Measurements from ENCODE around the gene TCAF1.
"Not testable (repeated sequence)": the region's sequence is repeated elsewhere in the genome, so short reads cannot be mapped to it uniquely, and the experiment has no call there.

Gene TCAF1

GRCh38 chr7:143886826-143887477 lies 15.0 kb downstream of the TCAF1 start:
- H3K4me3 ChIP-seq (ENCODE audit: insufficient read depth, low read depth, low read length, poor library complexity, severe bottlenecking), result no peak overlapping the region
- H3K27ac ChIP-seq (ENCODE audit: insufficient read depth, low read length, poor library complexity, severe bottlenecking), result no peak overlapping the region
- peaks cover 10% of the 10 kb centered on the region for H3K4me1 ChIP-seq (ENCODE audit: control insufficient read depth, insufficient read depth, low read length, poor library complexity, severe bottlenecking)
- H3K36me3 ChIP-seq (ENCODE audit: control insufficient read depth, insufficient read depth, low read length), result no peaks in the 10 kb centered on the region
- DNase-seq, result no peak
- no peaks in the 10 kb centered on the region for H3K9me3 ChIP-seq (ENCODE audit: control insufficient read depth, low read length)
- H3K27me3 ChIP-seq (replicated peaks; ENCODE audit: control insufficient read depth, insufficient read depth, low read length, poor library complexity, severe bottlenecking), result peaks cover 19% of the 10 kb centered on the region

DNA sequence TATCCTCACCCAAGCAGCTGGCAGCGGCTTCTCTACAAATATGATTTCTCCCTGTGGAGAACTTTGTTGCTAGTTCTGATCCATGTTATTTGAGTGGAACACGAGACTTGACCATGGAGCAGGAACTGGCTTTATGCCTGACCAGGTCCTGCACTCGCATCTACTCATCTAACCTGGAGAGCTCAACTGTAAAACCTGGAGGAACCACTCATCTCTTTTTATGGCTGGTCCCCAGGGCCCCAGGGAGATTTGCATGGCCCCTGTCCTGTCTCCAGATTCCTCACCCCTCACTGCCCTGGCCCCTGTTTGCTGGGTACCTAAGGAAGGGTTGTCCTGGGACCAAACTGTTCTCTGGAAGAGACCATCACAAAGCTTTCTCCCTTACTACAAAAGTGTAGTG lies 16.0 kb downstream of the TCAF1 start:
- Histone ChIP-seq H3K4me1 (ENCODE audit: control insufficient read depth, insufficient read depth, low read length, poor library complexity, severe bottlenecking) (peaks cover 10% of the 10 kb centered on the region), H3K4me3 (ENCODE audit: insufficient read depth, low read depth, low read length, poor library complexity, severe bottlenecking) (no peak overlapping the region), H3K27ac (ENCODE audit: insufficient read depth, low read length, poor library complexity, severe bottlenecking) (no peak overlapping the region), H3K27me3 (replicated peaks; ENCODE audit: control insufficient read depth, insufficient read depth, low read length, poor library complexity, severe bottlenecking) (peaks cover 19% of the 10 kb centered on the region), H3K9me3 (ENCODE audit: control insufficient read depth, low read length) (no peaks in the 10 kb centered on the region), H3K36me3 (ENCODE audit: control insufficient read depth, insufficient read depth, low read length) (no peaks in the 10 kb centered on the region)
- no peak for DNase-seq

- Histone ChIP-seq H3K27me3 (replicated peaks; ENCODE audit: control insufficient read depth, insufficient read depth, low read length, poor library complexity, severe bottlenecking) (peaks cover 19% of the 10 kb centered on the region), H3K4me1 (ENCODE audit: control insufficient read depth, insufficient read depth, low read length, poor library complexity, severe bottlenecking) (peaks cover 10% of the 10 kb centered on the region), H3K36me3 (ENCODE audit: control insufficient read depth, insufficient read depth, low read length) (no peaks in the 10 kb centered on the region), H3K9me3 (ENCODE audit: control insufficient read depth, low read length) (no peaks in the 10 kb centered on the region), H3K4me3 (ENCODE audit: insufficient read depth, low read depth, low read length, poor library complexity, severe bottlenecking) (no peak overlapping the region), H3K27ac (ENCODE audit: insufficient read depth, low read length, poor library complexity, severe bottlenecking) (no peak overlapping the region)
- no peak for DNase-seq
Measured at GRCh38 chr7:143884969-143885559, 16.9 kb downstream of the TCAF1 start.

DNA sequence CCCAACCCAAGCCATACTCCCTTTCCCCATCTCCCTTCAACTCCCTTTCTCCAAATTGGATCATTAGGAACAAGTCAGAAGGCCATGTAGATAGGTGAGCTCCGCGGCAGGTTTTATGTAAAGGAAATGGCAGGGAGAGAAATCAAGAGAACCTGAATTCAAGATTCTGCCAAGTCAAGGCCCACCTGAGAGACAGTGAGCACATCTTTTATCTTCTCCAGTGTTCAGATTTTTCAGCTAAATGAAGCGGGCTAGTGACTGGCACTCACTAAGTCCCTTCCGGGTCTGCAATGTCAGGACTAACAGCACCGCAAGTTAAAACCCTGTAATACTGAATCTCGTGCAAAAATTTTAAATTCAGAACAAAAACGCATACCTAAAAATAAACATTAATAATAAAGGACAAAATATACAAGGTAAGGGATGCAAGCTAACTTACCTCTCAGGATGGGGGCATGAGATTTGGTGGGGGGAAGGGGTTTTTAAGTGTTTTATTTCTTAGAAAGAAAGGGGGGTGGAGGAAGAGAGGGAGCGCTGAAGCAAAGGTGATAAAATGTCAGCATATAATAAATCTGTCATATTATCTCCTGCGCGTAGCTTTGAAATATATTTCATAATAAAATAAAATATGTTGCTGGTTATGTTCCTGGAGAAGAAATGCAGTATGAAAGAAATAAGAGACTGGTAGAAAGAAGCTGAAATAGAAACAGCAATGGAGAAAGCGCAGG lies 17.6 kb downstream of the TCAF1 start:
- H3K27ac ChIP-seq (ENCODE audit: insufficient read depth, low read length, poor library complexity, severe bottlenecking), result no peak overlapping the region
- no peaks in the 10 kb centered on the region for H3K36me3 ChIP-seq (ENCODE audit: control insufficient read depth, insufficient read depth, low read length)
- no peaks in the 10 kb centered on the region for H3K9me3 ChIP-seq (ENCODE audit: control insufficient read depth, low read length)
- no peak overlapping the region for H3K4me3 ChIP-seq (ENCODE audit: insufficient read depth, low read depth, low read length, poor library complexity, severe bottlenecking)
- H3K27me3 ChIP-seq (replicated peaks; ENCODE audit: control insufficient read depth, insufficient read depth, low read length, poor library complexity, severe bottlenecking), result peaks cover 19% of the 10 kb centered on the region
- H3K4me1 ChIP-seq (ENCODE audit: control insufficient read depth, insufficient read depth, low read length, poor library complexity, severe bottlenecking), result peaks cover 10% of the 10 kb centered on the region
- no peak for DNase-seq

DNA sequence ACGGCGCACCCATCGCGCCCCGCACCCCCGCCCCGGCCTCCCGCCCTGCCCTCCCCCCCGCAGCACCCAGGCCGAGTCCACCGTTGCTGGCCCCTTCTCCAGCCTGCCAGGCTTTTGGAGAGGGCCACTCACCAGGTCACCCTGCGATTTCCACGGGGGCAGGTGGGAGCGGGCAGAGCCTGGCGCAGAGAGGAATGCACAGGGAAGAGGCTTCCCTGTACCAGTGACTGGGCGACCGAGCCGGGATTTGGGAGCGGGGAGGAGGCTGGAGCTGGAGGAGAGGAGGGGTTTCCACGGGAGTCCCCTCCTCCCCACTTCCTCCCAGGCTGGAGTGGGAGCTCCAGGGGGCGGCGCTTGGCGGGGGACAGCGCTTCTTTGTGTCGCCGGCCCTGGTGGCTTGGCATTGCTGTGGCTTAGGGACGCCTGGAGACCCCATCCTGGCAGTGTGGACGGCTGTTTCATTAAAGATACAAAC lies 19.3 kb downstream of the TCAF1 start:
- no peak for DNase-seq
- peaks cover 10% of the 10 kb centered on the region for H3K4me1 ChIP-seq (ENCODE audit: control insufficient read depth, insufficient read depth, low read length, poor library complexity, severe bottlenecking)
- no peaks in the 10 kb centered on the region for H3K9me3 ChIP-seq (ENCODE audit: control insufficient read depth, low read length)
- H3K36me3 ChIP-seq (ENCODE audit: control insufficient read depth, insufficient read depth, low read length), result no peaks in the 10 kb centered on the region
- no peak overlapping the region for H3K4me3 ChIP-seq (ENCODE audit: insufficient read depth, low read depth, low read length, poor library complexity, severe bottlenecking)
- peaks cover 19% of the 10 kb centered on the region for H3K27me3 ChIP-seq (replicated peaks; ENCODE audit: control insufficient read depth, insufficient read depth, low read length, poor library complexity, severe bottlenecking)
- H3K27ac ChIP-seq (ENCODE audit: insufficient read depth, low read length, poor library complexity, severe bottlenecking), result no peak overlapping the region

- Histone ChIP-seq H3K27me3 (replicated peaks; ENCODE audit: control insufficient read depth, insufficient read depth, low read length, poor library complexity, severe bottlenecking) (peaks cover 19% of the 10 kb centered on the region), H3K4me1 (ENCODE audit: control insufficient read depth, insufficient read depth, low read length, poor library complexity, severe bottlenecking) (peaks cover 10% of the 10 kb centered on the region), H3K9me3 (ENCODE audit: control insufficient read depth, low read length) (no peaks in the 10 kb centered on the region), H3K27ac (ENCODE audit: insufficient read depth, low read length, poor library complexity, severe bottlenecking) (no peak overlapping the region), H3K4me3 (ENCODE audit: insufficient read depth, low read depth, low read length, poor library complexity, severe bottlenecking) (no peak overlapping the region), H3K36me3 (ENCODE audit: control insufficient read depth, insufficient read depth, low read length) (no peaks in the 10 kb centered on the region)
- no peak for DNase-seq
Measured at GRCh38 chr7:143882020-143882603, 19.9 kb downstream of the TCAF1 start.

DNA sequence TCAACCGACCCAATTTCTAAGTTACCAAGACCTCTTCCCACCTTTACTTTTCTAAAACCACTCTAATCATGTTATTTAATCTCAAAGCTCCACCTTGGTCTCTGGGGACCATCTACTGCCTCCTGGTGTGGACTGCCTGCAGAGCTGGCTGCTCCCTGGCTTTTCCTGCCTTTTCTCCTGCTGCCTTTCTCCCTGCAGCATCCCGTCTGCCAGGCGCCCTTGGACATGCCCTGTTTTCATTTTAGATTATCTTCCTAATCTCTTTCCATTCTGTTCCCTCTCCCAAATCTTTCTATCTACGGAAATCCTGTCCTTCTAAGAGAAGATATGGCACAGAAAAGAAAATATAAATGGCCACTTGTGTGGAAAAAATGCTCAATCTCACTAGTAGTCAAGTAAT lies 23.1 kb downstream of the TCAF1 start:
- no peak for DNase-seq
- Histone ChIP-seq H3K36me3 (ENCODE audit: control insufficient read depth, insufficient read depth, low read length) (no peaks in the 10 kb centered on the region), H3K27ac (ENCODE audit: insufficient read depth, low read length, poor library complexity, severe bottlenecking) (no peak overlapping the region), H3K27me3 (replicated peaks; ENCODE audit: control insufficient read depth, insufficient read depth, low read length, poor library complexity, severe bottlenecking) (peaks cover 8% of the 10 kb centered on the region), H3K4me3 (ENCODE audit: insufficient read depth, low read depth, low read length, poor library complexity, severe bottlenecking) (no peak overlapping the region), H3K4me1 (ENCODE audit: control insufficient read depth, insufficient read depth, low read length, poor library complexity, severe bottlenecking) (peaks cover 5% of the 10 kb centered on the region), H3K9me3 (ENCODE audit: control insufficient read depth, low read length) (no peaks in the 10 kb centered on the region)

DNA sequence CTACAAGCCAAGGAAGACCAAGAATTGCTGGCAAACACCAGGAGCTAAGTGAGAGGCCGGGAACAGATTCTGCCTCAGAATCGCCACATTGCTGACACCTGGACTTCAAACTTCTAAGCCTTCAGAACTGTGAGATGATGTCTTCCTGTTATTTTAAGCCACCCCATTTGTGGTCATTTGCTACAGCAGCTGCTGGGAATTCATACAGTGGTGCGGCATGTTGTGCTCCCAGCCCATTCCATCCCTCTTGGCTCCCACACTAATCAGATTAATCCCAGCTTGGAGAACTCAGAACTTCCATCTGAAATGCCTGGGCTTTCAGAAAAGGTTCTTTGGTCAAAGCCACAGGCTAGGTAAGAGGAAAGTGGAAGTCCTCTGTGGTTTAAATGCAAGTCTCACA lies 24.9 kb downstream of the TCAF1 start:
- no peak for DNase-seq
- Histone ChIP-seq H3K4me1 (ENCODE audit: control insufficient read depth, insufficient read depth, low read length, poor library complexity, severe bottlenecking) (no peaks in the 10 kb centered on the region), H3K4me3 (ENCODE audit: insufficient read depth, low read depth, low read length, poor library complexity, severe bottlenecking) (no peak overlapping the region)

GRCh38 chr7:143876218-143876617 lies 25.8 kb downstream of the TCAF1 start:
- Histone ChIP-seq H3K9me3 (ENCODE audit: control insufficient read depth, low read length) (no peaks in the 10 kb centered on the region), H3K4me3 (ENCODE audit: insufficient read depth, low read depth, low read length, poor library complexity, severe bottlenecking) (no peak overlapping the region), H3K4me1 (ENCODE audit: control insufficient read depth, insufficient read depth, low read length, poor library complexity, severe bottlenecking) (no peaks in the 10 kb centered on the region), H3K27me3 (replicated peaks; ENCODE audit: control insufficient read depth, insufficient read depth, low read length, poor library complexity, severe bottlenecking) (no peaks in the 10 kb centered on the region), H3K27ac (ENCODE audit: insufficient read depth, low read length, poor library complexity, severe bottlenecking) (no peak overlapping the region), H3K36me3 (ENCODE audit: control insufficient read depth, insufficient read depth, low read length) (no peaks in the 10 kb centered on the region)
- DNase-seq, result no peak

More for the DNA sequence above, 24.9 kb downstream of the TCAF1 start:
- Histone ChIP-seq H3K27me3 (replicated peaks; ENCODE audit: control insufficient read depth, insufficient read depth, low read length, poor library complexity, severe bottlenecking) (no peaks in the 10 kb centered on the region), H3K27ac (ENCODE audit: insufficient read depth, low read length, poor library complexity, severe bottlenecking) (no peak overlapping the region), H3K36me3 (ENCODE audit: control insufficient read depth, insufficient read depth, low read length) (no peaks in the 10 kb centered on the region), H3K9me3 (ENCODE audit: control insufficient read depth, low read length) (no peaks in the 10 kb centered on the region)

DNA sequence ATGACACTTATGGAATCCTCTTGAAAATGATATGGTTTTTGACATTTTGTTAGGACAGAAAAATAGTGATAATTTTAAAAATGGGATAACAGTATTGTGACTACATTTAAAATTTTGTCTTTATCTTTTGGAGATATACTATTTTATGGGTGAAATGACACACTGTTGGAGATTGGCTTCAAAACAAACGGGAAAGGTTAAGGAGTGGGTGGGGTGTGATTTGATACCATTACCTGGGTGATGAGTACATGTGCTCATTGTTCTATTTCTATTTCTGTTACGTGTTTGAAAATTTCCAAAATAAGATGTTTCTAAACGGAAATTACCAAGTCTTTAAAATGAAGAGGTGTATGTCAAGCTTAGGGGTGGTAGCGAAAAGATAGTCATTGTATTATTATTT lies 28.7 kb downstream of the TCAF1 start:
- H3K36me3 ChIP-seq (ENCODE audit: control insufficient read depth, insufficient read depth, low read length); H3K27me3 ChIP-seq (replicated peaks; ENCODE audit: control insufficient read depth, insufficient read depth, low read length, poor library complexity, severe bottlenecking); H3K4me3 ChIP-seq (ENCODE audit: insufficient read depth, low read depth, low read length, poor library complexity, severe bottlenecking); DNase-seq; H3K4me1 ChIP-seq (ENCODE audit: control insufficient read depth, insufficient read depth, low read length, poor library complexity, severe bottlenecking); H3K9me3 ChIP-seq (ENCODE audit: control insufficient read depth, low read length); H3K27ac ChIP-seq (ENCODE audit: insufficient read depth, low read length, poor library complexity, severe bottlenecking): not testable (repeated sequence)

Measured in effector memory CD4-positive, alpha-beta T cell (primary cell).